ENCODE data around the gene GPR31. TPM values are rescaled to one million over a fixed set of nuclear protein-coding genes. Genes with fewer than 3 reads are reported as not detected.

Gene GPR31
- total and polyA plus RNA-seq, 2 donors (not counting 1 experiment from before 2014, with no cell fraction given), result not detected

- no peak overlapping the region for H2AFZ ChIP-seq (ENCODE audit: insufficient read depth, low read depth, low read length, poor library complexity, severe bottlenecking)
- intact Hi-C loops (cut with micrococcal nuclease), result no loop called here
- H3K27ac Mint-ChIP-seq, result no peak overlapping the region
- H3K27ac ChIP-seq (ENCODE audit: low read length in 2 of 2), result no peak overlapping the region
- no peaks in the 10 kb centered on the region for H3K9me3 Mint-ChIP-seq (ENCODE audit: insufficient read depth)
- H3K4me3 ChIP-seq (ENCODE audit: control extremely low read depth in 1 of 5, extremely low read depth in 1 of 5, insufficient read depth in 1 of 5, low read depth in 2 of 5, low read length in 4 of 5), result no peak overlapping the region
- CTCF ChIA-PET, result interaction anchor here (0.7 to 1.1 kb wide), 2 partner anchors 384 to 757 kb away, joined by 3 read pairs; no protein-coding TSS in a partner anchor
- ATAC-seq (ENCODE audit: low read depth), result no peak
- H3K4me1 Mint-ChIP-seq, result peaks cover 5% of the 10 kb centered on the region
- no peak overlapping the region for H3K9ac ChIP-seq (ENCODE audit: low read length)
- no peaks in the 10 kb centered on the region for H3K4me1 ChIP-seq (ENCODE audit: control insufficient read depth in 2 of 2, insufficient read depth in 2 of 2, low read length in 2 of 2)
- no peak overlapping the region for H3K4me3 Mint-ChIP-seq
- no peaks in the 10 kb centered on the region for H3K27me3 Mint-ChIP-seq
- H4K20me1 ChIP-seq (ENCODE audit: control insufficient read depth, insufficient read depth, low read length, poor library complexity, severe bottlenecking), result no peaks in the 10 kb centered on the region
- 92% methylated on average over 6 of the region's 9 CpGs for WGBS (ENCODE audit: insufficient coverage)
- H3K36me3 ChIP-seq (replicated peaks in 1 of 2; ENCODE audit: control extremely low read depth in 1 of 2, control insufficient read depth in 1 of 2, extremely low read depth in 1 of 2, insufficient read depth in 2 of 2, low read length in 1 of 2), result no peaks in the 10 kb centered on the region
- no peaks in the 10 kb centered on the region for H3K27me3 ChIP-seq (replicated peaks in 1 of 4; ENCODE audit: control extremely low read depth in 1 of 4, control insufficient read depth in 3 of 4, insufficient read depth in 4 of 4, low read length in 3 of 4)
- no peaks in the 10 kb centered on the region for H3K79me2 ChIP-seq (ENCODE audit: control insufficient read depth, insufficient read depth, low read length)
- H3K9me3 ChIP-seq (ENCODE audit: control extremely low read depth in 1 of 3, control insufficient read depth in 2 of 3, insufficient read depth in 1 of 3, low read length in 2 of 3), result no peaks in the 10 kb centered on the region
- DNase-seq, result no peak
- POLR2A ChIA-PET, result no interaction called here
- no peak overlapping the region for H3K4me2 ChIP-seq (replicated peaks; ENCODE audit: low read depth, low read length, poor library complexity, severe bottlenecking)
- TF ChIP-seq CTCF (IDR thresholded peaks at IDR 0.05), result no peak
- TF ChIP-seq EZH2 (IDR thresholded peaks at IDR 0.05; ENCODE audit: borderline replicate concordance, insufficient read depth, low read depth, low read length, poor library complexity, severe bottlenecking), result no peak
Measured at GRCh38 chr6:167163476-167164011, 5.8 kb upstream of the GPR31 start.

- Histone ChIP-seq H4K20me1 (ENCODE audit: control insufficient read depth, insufficient read depth, low read length, poor library complexity, severe bottlenecking) (no peaks in the 10 kb centered on the region), H3K79me2 (ENCODE audit: control insufficient read depth, insufficient read depth, low read length) (no peaks in the 10 kb centered on the region), H3K27me3 (replicated peaks in 1 of 4; ENCODE audit: control extremely low read depth in 1 of 4, control insufficient read depth in 3 of 4, insufficient read depth in 4 of 4, low read length in 3 of 4) (no peaks in the 10 kb centered on the region), H3K4me1 (ENCODE audit: control insufficient read depth in 2 of 2, insufficient read depth in 2 of 2, low read length in 2 of 2) (peaks cover 8% of the 10 kb centered on the region in 2 donors), H3K4me3 (ENCODE audit: control extremely low read depth in 1 of 5, extremely low read depth in 1 of 5, insufficient read depth in 1 of 5, low read depth in 2 of 5, low read length in 4 of 5) (no peak overlapping the region), H3K36me3 (replicated peaks in 1 of 2; ENCODE audit: control extremely low read depth in 1 of 2, control insufficient read depth in 1 of 2, extremely low read depth in 1 of 2, insufficient read depth in 2 of 2, low read length in 1 of 2) (no peaks in the 10 kb centered on the region), H3K9me3 (ENCODE audit: control extremely low read depth in 1 of 3, control insufficient read depth in 2 of 3, insufficient read depth in 1 of 3, low read length in 2 of 3) (no peaks in the 10 kb centered on the region), H3K27ac (ENCODE audit: low read length in 2 of 2) (no peak overlapping the region), H3K4me2 (replicated peaks; ENCODE audit: low read depth, low read length, poor library complexity, severe bottlenecking) (no peak overlapping the region), H2AFZ (ENCODE audit: insufficient read depth, low read depth, low read length, poor library complexity, severe bottlenecking) (no peak overlapping the region), H3K9ac (ENCODE audit: low read length) (no peak overlapping the region)
- ChIA-PET POLR2A (interaction anchor here (0.6 kb wide), 1 partner anchor 530 kb away, joined by 4 read pairs; no protein-coding TSS in a partner anchor), CTCF (no interaction called here)
- H3K27ac Mint-ChIP-seq, result no peak overlapping the region
- ATAC-seq (ENCODE audit: low read depth) (no peak), DNase-seq (no peak)
- WGBS (ENCODE audit: insufficient coverage), result 95% methylated on average over 12 of the region's 12 CpGs
- no peaks in the 10 kb centered on the region for H3K27me3 Mint-ChIP-seq
- no peak overlapping the region for H3K4me3 Mint-ChIP-seq
- TF ChIP-seq EZH2 (IDR thresholded peaks at IDR 0.05; ENCODE audit: borderline replicate concordance, insufficient read depth, low read depth, low read length, poor library complexity, severe bottlenecking), result no peak
- no peaks in the 10 kb centered on the region for H3K9me3 Mint-ChIP-seq (ENCODE audit: insufficient read depth)
- peaks cover 13% of the 10 kb centered on the region for H3K4me1 Mint-ChIP-seq
- intact Hi-C loops (cut with micrococcal nuclease), result no loop called here
Measured at GRCh38 chr6:167162591-167162990, 4.8 kb upstream of the GPR31 start.
